Motor neuron (in vitro differentiated cells): ENCODE data around the gene TRIM28. TPM values are rescaled to one million over a fixed set of nuclear protein-coding genes. Genes with fewer than 3 reads are reported as not detected.

Experiments
- ATAC-seq, 8 experiments: fragments of 200-7000 bp; cut with Tn5 transposase; replicated peaks in 6 of 8; 2 replicates each; pipeline ENCODE4 v1.8.0; 2021; ENCODE audit warnings: mild to moderate bottlenecking in 8 of 8, moderate library complexity in 8 of 8
- H3K27ac ChIP-seq, 2 donors: fragments of 250-450 bp; sonication (Bioruptor Pico); 2 replicates each; pipeline ENCODE4 v1.9.0; 2021; ENCODE audit warnings: antibody characterized with exemption in 2 of 2, mild to moderate bottlenecking in 2 of 2, moderate library complexity in 1 of 2
- H3K4me1 ChIP-seq, 2 donors: fragments of 250-450 bp; sonication (Bioruptor Pico); replicated peaks in 1 of 2; 2 replicates each; pipeline ENCODE4 v1.6.1; 2021; ENCODE audit warnings: antibody characterized with exemption in 2 of 2, mild to moderate bottlenecking in 2 of 2, moderate library complexity in 1 of 2
- H3K4me3 ChIP-seq, 5 donors: fragments of 250-450 bp; sonication (Bioruptor Pico); 2 replicates each; pipeline ENCODE4 v1.9.0; 2021; ENCODE audit warnings: antibody characterized with exemption in 5 of 5, mild to moderate bottlenecking in 5 of 5, moderate library complexity in 4 of 5
- WGBS, 10 experiments: fragments of 450-650 bp; shearing (Covaris generic); methylation state at CpG; one replicate each; pipeline ENCODE4 v1.0.0; 2022; 5-methylcytosine and 5-hydroxymethylcytosine counted together
- in situ Hi-C, 9 experiments: fragments of 400-800 bp; cut with MboI; loops; one replicate each; pipeline ENCODE4 v1.15.0; 2021; ENCODE audit warnings: low sequenced_read_pairs in 9 of 9, low pct_unique_long_range_greater_than_20kb in 2 of 9; ENCODE audit not compliant: unreplicated experiment in 9 of 9
- total RNA-seq, 8 experiments: library from RNA; unstranded; fragments of 300-600 nt; gene quantifications; 2 replicates each; pipeline versions ENCODE4 v1.2.3 to v1.2.4, GENCODE V29; 2022

Gene TRIM28
- total RNA-seq, 8 experiments from 2014 or later = 195 to 521 (median 274) TPM

DNA sequence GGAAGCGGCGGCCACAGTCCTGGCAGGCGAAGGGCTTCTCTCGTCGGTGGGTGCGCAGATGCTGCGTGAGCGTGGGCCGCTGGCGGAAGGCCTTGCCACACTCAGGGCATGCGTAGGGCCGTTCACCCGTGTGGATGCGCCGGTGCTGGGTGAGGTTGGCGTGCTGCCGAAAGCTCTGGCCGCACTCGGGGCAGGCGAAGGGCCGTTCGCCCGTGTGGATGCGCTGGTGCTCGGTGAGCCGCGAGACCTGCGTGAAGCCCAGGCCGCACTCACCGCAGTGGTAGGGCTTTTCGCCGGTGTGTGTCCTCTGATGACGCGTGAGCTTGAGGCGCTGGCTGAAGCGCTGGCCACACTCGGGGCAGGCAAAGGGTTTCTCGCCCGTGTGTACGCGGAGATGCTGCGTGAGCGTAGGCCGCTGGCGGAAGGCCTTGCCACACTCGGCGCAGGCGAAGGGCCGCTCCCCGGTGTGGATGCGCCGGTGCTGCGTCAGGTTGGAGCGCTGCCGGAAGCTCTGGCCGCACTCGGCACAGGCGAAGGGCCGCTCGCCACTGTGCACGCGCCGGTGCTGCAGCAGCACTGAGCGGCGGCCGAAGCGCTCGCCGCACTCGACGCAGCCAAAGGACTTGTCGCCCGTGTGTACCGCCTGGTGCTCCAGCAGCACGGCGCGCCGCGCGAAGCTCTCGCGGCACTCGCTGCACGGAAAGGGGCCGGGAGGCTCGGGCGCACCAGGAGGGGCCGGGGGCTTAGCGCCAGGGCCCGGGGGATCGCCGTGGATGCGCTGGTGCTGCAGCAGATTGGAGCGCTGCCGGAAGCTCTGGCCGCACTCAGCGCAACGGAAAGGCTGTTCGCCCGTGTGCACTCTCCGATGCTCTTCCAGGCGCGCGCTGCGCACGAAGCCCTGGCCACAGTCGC, 18.5 kb downstream of the TRIM28 start:
- 5 to 97% (median 31%) methylated on average over 6 to 20 of the region's 107 CpGs; no CpG with 5 or more reads in 6 of the 10 experiments for whole genome bisulfite sequencing, 10 experiments
- Histone ChIP-seq H3K4me1 (peaks cover 23 to 37% of the 10 kb centered on the region in 2 donors), H3K4me3 (peak overlapping the region; percentile 10 to 38 (median 30)), H3K27ac (peak overlapping the region; percentile 60 to 67)
- ATAC-seq = peak in 5 of 8 experiments; percentile 0 to 1 (median 0)
- in situ Hi-C loops = no loop called here

DNA sequence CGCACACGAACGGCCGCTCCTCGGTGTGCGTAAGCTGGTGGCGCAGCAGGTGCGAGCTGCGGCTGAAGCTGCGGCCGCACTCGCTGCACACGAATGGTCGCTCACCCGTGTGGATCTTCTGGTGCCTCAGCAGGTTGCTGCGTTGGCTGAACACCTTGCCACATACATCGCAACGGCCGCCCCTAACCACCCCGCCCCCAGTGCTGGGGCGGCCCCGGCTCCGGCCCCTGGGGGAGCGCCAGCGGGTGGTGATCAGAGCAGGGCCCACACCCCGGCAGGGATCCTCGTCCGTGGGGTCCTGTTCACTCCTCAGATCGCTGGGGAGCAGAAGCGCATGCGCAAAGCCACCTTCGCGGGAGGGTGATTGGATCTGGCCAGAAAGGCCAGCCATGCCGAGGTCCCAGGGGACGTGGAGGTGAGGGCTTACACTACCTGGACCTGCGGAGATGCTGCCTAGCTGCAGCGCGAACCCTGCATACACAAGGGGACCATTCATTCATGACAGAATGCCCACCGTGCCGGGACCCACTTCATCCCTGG, 19.2 kb downstream of the TRIM28 start:
- WGBS, 10 experiments = 5 to 80% (median 21%) methylated on average over 1 to 6 of the region's 40 CpGs; no CpG with 5 or more reads in 5 of the 10 experiments
- ATAC-seq = peak in 3 of 8 experiments; percentile 4 to 8 (median 6)
- Histone ChIP-seq H3K4me3 (peak overlapping the region; percentile 10 to 38 (median 30)), H3K4me1 (peaks cover 23 to 37% of the 10 kb centered on the region in 2 donors), H3K27ac (peak overlapping the region; percentile 60 to 67)
- in situ Hi-C loops = no loop called here

DNA sequence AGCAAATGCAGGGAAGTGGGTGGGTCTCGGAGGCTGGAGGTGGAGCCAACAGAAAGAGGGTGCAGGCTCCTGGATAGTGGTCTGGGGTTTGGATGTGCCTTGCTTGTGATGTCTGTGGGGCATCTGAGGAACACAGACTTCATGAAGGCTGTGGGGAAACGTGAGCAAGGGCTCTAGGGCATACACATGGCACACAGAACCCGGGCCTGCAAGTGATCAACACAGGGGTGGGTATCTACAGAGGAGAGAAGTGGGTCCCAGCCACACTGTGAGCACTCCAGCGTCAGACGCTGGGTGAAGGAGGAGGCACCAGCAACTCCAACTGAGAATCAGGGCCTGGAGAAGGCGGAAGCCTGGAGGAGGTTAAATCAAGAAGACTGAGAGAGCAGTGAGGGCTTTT, 20.0 kb downstream of the TRIM28 start:
- 33 to 100% (median 75%) methylated on average over 1 to 6 of the region's 6 CpGs; no CpG with 5 or more reads in 3 of the 10 experiments for WGBS, 10 experiments

DNA sequence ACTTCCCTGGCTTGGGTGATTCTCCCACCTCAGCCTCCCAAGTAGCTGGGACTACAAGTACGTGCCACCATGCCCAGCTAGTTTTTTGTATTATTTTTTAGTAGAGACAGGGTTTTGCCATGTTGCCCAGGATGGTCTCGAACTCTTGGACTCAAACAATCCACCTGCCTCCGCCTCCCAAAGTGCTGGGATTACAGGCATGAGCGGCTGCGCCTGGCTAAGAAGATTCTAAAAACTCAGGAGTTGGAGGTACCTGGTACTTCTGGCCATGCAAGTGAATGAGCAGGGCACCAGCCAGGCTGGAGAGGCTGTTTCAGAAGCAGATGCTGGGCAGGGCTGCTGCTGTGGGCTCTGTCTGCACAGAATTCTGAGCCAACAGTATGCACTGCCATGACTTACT, 23.1 kb downstream of the TRIM28 start:
- 87 to 100% (median 95%) methylated on average over 1 to 5 of the region's 5 CpGs; no CpG with 5 or more reads in 2 of the 10 experiments for WGBS, 10 experiments
- peaks cover 13 to 23% of the 10 kb centered on the region in 2 donors for H3K4me1 ChIP-seq
- H3K4me3 ChIP-seq = no peak overlapping the region
- no peak overlapping the region for H3K27ac ChIP-seq
- in situ Hi-C loops = no loop called here
- ATAC-seq = no peak

More for the DNA sequence above, 20.0 kb downstream of the TRIM28 start:
- H3K4me1 ChIP-seq = peaks cover 23 to 37% of the 10 kb centered on the region in 2 donors
- H3K4me3 ChIP-seq = no peak overlapping the region
- no peak for ATAC-seq
- H3K27ac ChIP-seq = peak overlapping the region in 1 of 2 donors; percentile 60
- in situ Hi-C loops = no loop called here

DNA sequence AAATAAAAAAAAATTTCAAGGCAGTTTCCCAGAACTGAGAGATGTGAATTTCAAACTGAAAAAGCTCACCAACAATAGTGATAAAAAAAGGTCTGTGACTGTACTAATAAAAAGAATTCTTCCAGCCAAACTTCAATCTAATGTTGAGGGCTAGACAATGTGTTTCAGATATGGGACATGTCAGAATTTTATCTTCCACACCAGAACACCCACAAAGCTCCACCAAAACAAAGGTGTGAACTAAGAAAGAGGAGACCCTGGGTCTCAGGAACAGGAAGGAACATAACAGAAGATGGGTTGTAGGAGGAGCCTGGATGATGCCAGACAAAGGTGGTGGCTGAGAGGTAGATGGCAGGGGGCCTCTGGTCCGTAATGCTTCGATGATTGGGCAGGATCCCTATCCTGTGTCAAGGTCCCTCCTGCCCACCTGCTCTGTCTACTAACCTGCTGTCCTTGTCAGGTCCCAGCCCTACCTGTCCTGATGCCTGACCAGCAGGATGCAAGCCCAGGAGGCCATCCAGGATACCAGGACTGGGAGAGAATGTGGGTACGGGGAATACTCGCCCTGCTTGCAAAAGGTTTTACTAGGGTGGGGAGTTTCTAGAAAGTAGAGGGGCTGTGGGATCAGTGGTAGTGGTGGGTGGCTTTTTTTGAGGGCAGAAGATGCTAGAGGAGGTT, 24.7 kb downstream of the TRIM28 start:
- WGBS, 10 experiments = 69 to 82% (median 81%) methylated on average over 1 to 2 of the region's 4 CpGs; no CpG with 5 or more reads in 6 of the 10 experiments
- ATAC-seq = no peak
- Histone ChIP-seq H3K27ac (no peak overlapping the region), H3K4me1 (peaks cover 7 to 17% of the 10 kb centered on the region in 2 donors), H3K4me3 (no peak overlapping the region)
- in situ Hi-C loops = no loop called here

DNA sequence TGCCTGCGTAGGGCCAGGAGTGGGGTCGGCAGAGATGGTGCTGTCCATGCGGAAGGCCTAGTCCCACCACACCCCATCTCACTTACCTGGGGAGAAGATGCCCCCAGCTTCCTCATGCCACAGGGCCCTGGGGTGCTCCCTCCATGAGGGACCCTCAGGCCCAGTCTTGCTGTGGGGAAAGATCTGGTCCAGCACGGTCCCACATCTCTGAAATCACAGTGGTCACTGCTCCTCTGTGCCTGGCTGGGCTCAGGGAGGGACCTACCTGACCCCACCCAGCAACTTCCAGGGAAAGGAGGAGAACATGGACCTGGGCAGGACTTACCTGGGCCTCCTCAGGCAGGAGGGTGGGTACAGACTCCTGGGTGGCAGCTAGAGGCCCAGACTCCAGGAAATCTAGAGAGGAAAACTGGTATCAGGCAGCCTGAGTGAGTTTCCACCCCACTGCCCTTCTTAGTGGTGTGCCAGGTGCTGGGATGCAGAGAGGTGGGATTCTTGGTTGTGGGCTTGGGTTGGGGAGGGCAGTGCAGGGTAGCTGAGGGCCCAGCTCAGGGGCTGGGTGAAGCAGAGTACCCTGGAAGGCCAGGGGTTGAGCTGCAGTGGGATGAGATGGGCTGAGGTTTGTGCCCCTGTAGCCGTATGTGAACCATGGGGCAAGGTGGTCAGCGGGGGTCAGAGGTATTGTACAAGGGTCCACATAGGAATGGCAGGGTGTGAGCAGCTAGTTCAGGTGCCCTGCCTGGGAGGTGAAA, 25.5 kb downstream of the TRIM28 start:
- 83 to 100% (median 95%) methylated on average over 1 to 2 of the region's 6 CpGs; no CpG with 5 or more reads in 6 of the 10 experiments for WGBS, 10 experiments
- no peak for ATAC-seq

DNA sequence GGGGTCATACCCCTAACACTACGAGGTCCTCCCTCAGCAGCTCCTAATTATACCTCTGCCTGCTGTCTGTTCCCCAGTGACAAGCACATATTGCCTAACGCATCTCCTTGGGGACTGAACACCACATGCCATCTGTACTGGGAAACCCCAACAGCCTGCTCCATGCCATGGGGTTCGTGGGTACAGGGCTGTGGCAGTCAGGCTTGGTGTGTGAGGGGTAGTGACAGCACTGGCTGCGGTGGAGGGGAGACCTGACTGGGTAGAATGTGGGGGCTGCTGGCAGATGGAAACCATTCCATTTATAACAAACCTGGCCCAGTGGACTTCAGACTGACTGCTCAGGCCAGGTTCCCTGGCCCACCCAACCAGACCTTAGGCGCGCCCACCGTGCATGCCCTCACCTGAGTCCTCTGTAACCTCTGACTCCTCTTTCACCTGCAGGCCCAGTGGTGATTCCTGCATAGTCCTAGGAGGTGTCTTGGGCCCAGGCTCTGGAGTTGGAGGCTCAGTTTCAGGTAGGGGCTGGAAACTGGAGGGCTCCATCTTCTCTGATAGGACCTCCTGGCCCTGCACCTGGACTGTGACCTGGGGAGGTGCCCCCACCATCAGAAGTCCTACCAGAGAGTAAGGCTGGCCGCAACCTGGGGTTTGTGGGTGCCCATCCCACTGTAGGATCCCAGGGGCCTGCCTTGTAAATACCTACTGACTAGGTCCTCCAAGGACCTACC, 26.2 kb downstream of the TRIM28 start:
- H3K4me1 ChIP-seq = peaks cover 12 to 14% of the 10 kb centered on the region in 2 donors
- H3K4me3 ChIP-seq = no peak overlapping the region
- H3K27ac ChIP-seq = no peak overlapping the region
- in situ Hi-C loops = no loop called here
- WGBS, 10 experiments = 60 to 100% (median 82%) methylated on average over 1 to 6 of the region's 8 CpGs; no CpG with 5 or more reads in 6 of the 10 experiments
- ATAC-seq = no peak

More for the DNA sequence above, 25.5 kb downstream of the TRIM28 start:
- in situ Hi-C loops = no loop called here
- no peak overlapping the region for H3K27ac ChIP-seq
- peaks cover 8 to 13% of the 10 kb centered on the region in 2 donors for H3K4me1 ChIP-seq
- H3K4me3 ChIP-seq = no peak overlapping the region

DNA sequence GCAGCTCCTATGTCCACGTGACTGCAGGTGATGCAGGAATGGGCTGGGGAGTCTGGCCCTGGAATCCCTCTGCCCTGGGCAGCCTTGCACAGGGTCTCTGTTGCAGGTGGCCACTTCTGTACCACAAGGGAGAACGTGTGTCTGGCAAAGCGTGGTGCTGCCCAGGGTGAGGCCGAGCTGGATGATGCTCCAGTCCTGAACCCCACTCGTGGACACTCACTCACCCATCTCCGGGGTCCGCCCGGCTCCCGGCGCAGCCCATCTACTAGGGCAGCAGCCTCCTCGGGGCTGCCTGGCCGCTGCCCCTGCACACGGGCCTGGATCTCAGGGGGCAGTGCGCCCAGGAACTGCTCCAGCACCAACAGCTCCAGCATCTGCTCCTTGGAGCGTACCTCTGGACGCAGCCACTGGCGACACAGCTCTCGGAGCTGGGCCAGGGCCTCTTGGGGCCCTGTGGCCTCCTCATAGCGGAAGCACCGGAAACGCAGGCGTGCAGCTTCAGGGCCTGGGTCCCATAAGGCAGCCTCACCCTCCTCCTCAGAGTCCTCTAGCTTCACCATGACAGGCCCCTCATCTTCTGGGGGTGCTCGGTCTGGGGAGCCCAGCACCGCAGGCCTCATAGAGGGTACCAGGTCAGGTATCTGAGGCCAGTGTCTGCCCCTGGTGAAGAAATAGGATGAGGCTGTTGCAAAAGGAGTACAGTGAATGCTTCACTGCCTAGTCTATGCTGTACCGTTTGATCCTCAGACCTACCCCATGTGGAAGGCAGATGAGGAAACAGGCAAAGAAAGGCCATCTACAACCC, 27.1 kb downstream of the TRIM28 start:
- Histone ChIP-seq H3K4me1 (peaks cover 12 to 14% of the 10 kb centered on the region in 2 donors), H3K4me3 (no peak overlapping the region), H3K27ac (no peak overlapping the region)
- 0 to 100% (median 91%) methylated on average over 1 to 11 of the region's 25 CpGs; no CpG with 5 or more reads in 2 of the 10 experiments for WGBS, 10 experiments
- ATAC-seq = no peak
- in situ Hi-C loops = no loop called here

DNA sequence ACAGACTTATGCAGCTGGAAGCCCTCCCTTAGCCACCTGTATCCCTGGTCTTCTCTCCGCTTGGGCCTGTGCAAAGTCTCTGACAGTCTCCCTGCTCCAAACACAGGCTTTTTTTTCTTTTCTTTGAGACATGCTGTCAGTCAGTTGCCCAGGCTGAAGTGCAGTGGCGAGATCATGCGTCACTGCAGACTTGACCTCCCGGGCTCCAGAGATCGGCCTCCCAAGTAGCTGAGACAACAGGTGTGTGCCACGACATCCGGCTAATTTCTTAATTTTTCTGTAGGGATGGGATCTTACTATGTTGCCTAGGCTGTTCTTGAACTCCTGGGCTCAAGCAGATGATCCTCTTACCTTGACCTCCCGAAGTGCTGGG, 27.7 kb downstream of the TRIM28 start:
- Histone ChIP-seq H3K4me1 (peaks cover 12 to 14% of the 10 kb centered on the region in 2 donors), H3K4me3 (no peak overlapping the region), H3K27ac (no peak overlapping the region)
- in situ Hi-C loops = no loop called here
- WGBS, 10 experiments = 96 to 100% (median 98%) methylated on average over 2 to 7 of the region's 8 CpGs; no CpG with 5 or more reads in 7 of the 10 experiments
- ATAC-seq = no peak

DNA sequence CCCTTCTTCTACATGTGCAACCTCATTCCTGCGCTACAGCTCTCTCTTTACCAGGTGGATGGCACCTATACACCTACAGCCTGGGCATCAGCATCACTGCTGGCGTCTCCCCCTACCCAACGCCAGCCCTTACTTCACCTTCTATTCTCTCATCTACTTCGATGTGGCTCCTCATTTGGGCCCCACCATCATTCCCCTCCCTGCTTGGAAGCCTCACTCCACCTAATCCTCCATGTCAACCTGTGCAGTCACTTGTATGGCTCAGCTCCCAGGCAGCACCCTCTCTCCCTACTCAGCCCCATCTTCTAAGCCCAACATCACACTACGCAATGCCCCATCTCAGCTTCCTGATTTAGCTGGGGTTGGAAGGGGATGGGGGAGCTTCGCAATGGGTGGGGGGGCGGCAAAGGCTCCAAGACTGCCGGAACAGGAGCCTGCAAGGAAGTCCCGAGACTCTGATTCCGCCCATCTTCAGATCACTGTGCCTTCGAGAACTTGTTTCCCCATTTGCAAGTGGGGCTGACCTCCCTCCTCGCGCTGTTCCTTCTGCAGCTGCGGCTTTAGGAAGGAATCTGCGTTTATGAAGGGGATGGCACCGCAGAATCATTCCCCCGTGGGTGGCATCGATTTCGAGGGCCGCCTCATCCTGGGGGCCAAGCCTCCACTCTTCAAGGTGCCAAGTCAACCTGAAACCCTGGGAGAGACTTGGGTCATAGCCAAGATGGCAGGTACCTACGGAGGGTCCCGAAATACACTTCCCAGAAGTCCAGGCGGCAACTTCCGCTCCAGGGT, 28.4 kb downstream of the TRIM28 start:
- WGBS, 10 experiments = 40 to 100% (median 76%) methylated on average over 1 to 11 of the region's 24 CpGs; no CpG with 5 or more reads in 2 of the 10 experiments
- in situ Hi-C loops = no loop called here
- peak overlapping the region; percentile 49 to 86 (median 71) for H3K4me3 ChIP-seq
- ATAC-seq = no peak
- peaks cover 12 to 14% of the 10 kb centered on the region in 2 donors for H3K4me1 ChIP-seq
- peak overlapping the region; percentile 98 for H3K27ac ChIP-seq
